Liver (tissue), 9 donors: ENCODE measurements around the gene KIF12. TPM values are rescaled to one million over a fixed set of nuclear protein-coding genes. Genes with fewer than 3 reads are reported as not detected.

Experiments
- DNase-seq: peaks from one replicate; pipeline ENCODE4 v3.0.0-alpha.2; 2017; ENCODE audit warnings: low spot score
- H3K27ac ChIP-seq, 2 donors: one replicate each; pipeline ENCODE4 v1.7.0; 2013; ENCODE audit warnings: inconsistent platforms in 2 of 2, low read length in 2 of 2, control low read depth in 1 of 2, low read depth in 1 of 2, mild to moderate bottlenecking in 1 of 2
- H3K27me3 ChIP-seq, 4 donors: one replicate each; pipeline versions ENCODE4 v1.6.1 to v1.7.0; 2013; ENCODE audit warnings: low read length in 3 of 4, inconsistent platforms in 1 of 4, mild to moderate bottlenecking in 1 of 4, moderate library complexity in 1 of 4; ENCODE audit not compliant: control insufficient read depth in 4 of 4, insufficient read depth in 4 of 4
- H3K36me3 ChIP-seq, 4 donors: one replicate each; pipeline versions ENCODE4 v1.6.1 to v1.7.0; 2013; ENCODE audit warnings: low read length in 3 of 4, mild to moderate bottlenecking in 3 of 4, low read depth in 1 of 4, moderate library complexity in 1 of 4; ENCODE audit not compliant: control insufficient read depth in 4 of 4, insufficient read depth in 3 of 4
- H3K4me1 ChIP-seq, 4 donors: one replicate each; pipeline versions ENCODE4 v1.6.1 to v1.7.0; 2013; ENCODE audit warnings: low read length in 3 of 4, mild to moderate bottlenecking in 3 of 4, moderate library complexity in 1 of 4; ENCODE audit not compliant: control insufficient read depth in 4 of 4, insufficient read depth in 4 of 4
- H3K4me3 ChIP-seq, 3 donors: one replicate each; pipeline versions ENCODE4 v1.6.1 to v1.7.0; 2013; ENCODE audit warnings: low read length in 3 of 3, control low read depth in 1 of 3, low read depth in 1 of 3, mild to moderate bottlenecking in 1 of 3
- H3K9ac ChIP-seq, 2 donors: one replicate each; pipeline ENCODE4 v1.7.0; 2013; ENCODE audit warnings: low read length in 2 of 2, mild to moderate bottlenecking in 2 of 2, moderate library complexity in 2 of 2, control low read depth in 1 of 2, low read depth in 1 of 2
- H3K9me3 ChIP-seq, 4 donors: one replicate each; pipeline versions ENCODE4 v1.6.1 to v1.7.0; 2013; ENCODE audit warnings: low read length in 3 of 4; ENCODE audit not compliant: control insufficient read depth in 4 of 4
- EGR1 ChIP-seq, 2 donors: IDR thresholded peaks; 2 replicates each; pipeline ENCODE4 v1.6.1; 2016 to 2018; ENCODE audit warnings: antibody characterized with exemption in 2 of 2, low read depth in 2 of 2
- FOXA1 ChIP-seq: IDR thresholded peaks from 2 replicates; pipeline ENCODE4 v1.6.1; 2016; ENCODE audit warnings: antibody characterized with exemption
- FOXA2 ChIP-seq: IDR thresholded peaks from 2 replicates; pipeline ENCODE4 v1.6.1; 2016; ENCODE audit warnings: antibody characterized with exemption
- GABPA ChIP-seq, 2 donors: IDR thresholded peaks in 1 of 2; conservative IDR thresholded peaks in 1 of 2; 2 replicates each; pipeline ENCODE4 v1.6.1; 2016; ENCODE audit warnings: antibody characterized with exemption in 2 of 2, mild to moderate bottlenecking in 1 of 2, moderate library complexity in 1 of 2
- HNF4A ChIP-seq, 2 donors: conservative IDR thresholded peaks; 2 replicates each; pipeline ENCODE4 v1.6.1; 2016; ENCODE audit warnings: antibody characterized with exemption in 2 of 2, mild to moderate bottlenecking in 2 of 2
- HNF4G ChIP-seq: IDR thresholded peaks from 2 replicates; pipeline ENCODE4 v1.6.1; 2016; ENCODE audit warnings: antibody characterized with exemption
- JUND ChIP-seq, 2 donors: IDR thresholded peaks; 2 replicates each; pipeline ENCODE4 v1.6.1; 2016; ENCODE audit warnings: antibody characterized with exemption in 2 of 2
- NR2F2 ChIP-seq: IDR thresholded peaks from 2 replicates; pipeline ENCODE4 v1.6.1; 2016; ENCODE audit warnings: antibody characterized with exemption
- RAD21 ChIP-seq, 2 donors: IDR thresholded peaks; 2 replicates each; pipeline ENCODE4 v1.6.1; 2016; ENCODE audit warnings: antibody characterized with exemption in 2 of 2, mild to moderate bottlenecking in 2 of 2
- RXRA ChIP-seq, 2 donors: IDR thresholded peaks; 2 replicates each; pipeline ENCODE4 v1.6.1; 2017 to 2018; ENCODE audit warnings: antibody characterized with exemption in 2 of 2, mild to moderate bottlenecking in 1 of 2
- SP1 ChIP-seq: IDR thresholded peaks from 2 replicates; pipeline ENCODE4 v1.6.1; 2018; ENCODE audit warnings: antibody characterized with exemption, mild to moderate bottlenecking
- TAF1 ChIP-seq: conservative IDR thresholded peaks from 2 replicates; pipeline ENCODE4 v1.6.1; 2016; ENCODE audit warnings: antibody characterized with exemption, mild to moderate bottlenecking
- YY1 ChIP-seq: IDR thresholded peaks from 2 replicates; pipeline ENCODE4 v1.6.1; 2016; ENCODE audit warnings: antibody characterized with exemption, mild to moderate bottlenecking
- WGBS: extraction: QIAGEN DNeasy Blood & Tissue Kit; methylation state at CpG from one replicate; pipeline ENCODE4 v1.1.7; 2013; 5-methylcytosine and 5-hydroxymethylcytosine counted together
- polyA plus RNA-seq, 2 donors: library from polyadenylated mRNA; stranded (reverse) in 1 of 2; unstranded in 1 of 2; fragments of 200-250 nt in 1 of 2; fragments of >200 nt in 1 of 2; fragmentation: Nextera tagmentation in 1 of 2; extraction: Ambion mirVana in 1 of 2; gene quantifications; one replicate each; pipeline versions ENCODE4 v1.2.1 to v1.2.3, GENCODE V29; 2013 to 2015
- total RNA-seq, 2 donors: library from RNA; depleted of rRNA; stranded (reverse); fragments of >200 nt; gene quantifications; one replicate each; pipeline ENCODE4 v1.2.3, GENCODE V29; 2014
- TF ChIP-seq, protein P1 (sequence below): IDR thresholded peaks from 2 replicates; pipeline ENCODE4 v1.6.1; 2016; ENCODE audit warnings: antibody characterized with exemption
- TF ChIP-seq, protein P2 (sequence below): IDR thresholded peaks from 2 replicates; pipeline ENCODE4 v1.6.1; 2016; ENCODE audit warnings: antibody characterized with exemption
- TF ChIP-seq, protein P3 (sequence below): IDR thresholded peaks from 2 replicates; pipeline ENCODE4 v1.6.1; 2016; ENCODE audit warnings: antibody characterized with exemption
- TF ChIP-seq, protein P4 (sequence below): fragments of 150-350 bp; IDR thresholded peaks from 2 replicates; pipeline ENCODE4 v1.5.1; 2017; ENCODE audit warnings: improper control_type of control experiment, low read depth, low read length; ENCODE audit not compliant: missing input control
- TF ChIP-seq, protein P5 (sequence below): IDR thresholded peaks from 2 replicates; pipeline ENCODE4 v1.6.1; 2016; ENCODE audit warnings: antibody characterized with exemption, mild to moderate bottlenecking
- donor health status: healthy.
- donor health status: healthy.
- donor health status: healthy.
- donor health status: healthy.
- donor health status: healthy.

The KIF12 gene
- total and polyA plus RNA-seq, 4 donors: 2.9 to 11.8 (median 7.7) TPM

DNA sequence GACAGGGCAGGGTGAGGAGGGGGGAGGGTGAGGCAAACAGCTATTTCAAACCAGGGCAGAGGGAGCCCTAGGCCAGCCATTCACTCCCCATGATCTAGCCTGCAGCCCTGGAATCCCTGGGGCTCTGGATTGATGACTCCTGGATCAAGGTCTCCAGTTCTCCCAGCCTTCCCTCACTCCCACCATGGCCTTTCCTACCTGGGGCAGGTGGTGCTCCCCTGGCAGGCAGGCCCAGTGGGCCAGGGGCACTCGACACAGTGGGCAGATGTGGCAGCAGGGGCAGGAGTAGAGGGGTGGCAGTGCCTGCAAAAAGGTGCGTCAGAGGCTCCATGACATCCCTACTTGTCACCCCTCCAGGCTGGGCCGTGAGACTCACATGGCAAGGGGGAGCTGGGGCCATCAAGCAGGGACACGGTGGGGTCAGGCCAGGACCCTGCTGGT, 6.0 kb downstream of the KIF12 start:
- Histone ChIP-seq H3K27ac (no peak overlapping the region), H3K4me1 (peaks cover 3 to 8% (median 6%) of the 10 kb centered on the region in 4 donors), H3K9ac (no peak overlapping the region), H3K9me3 (no peaks in the 10 kb centered on the region), H3K4me3 (no peak overlapping the region), H3K36me3 (peaks cover 0 to 10% (median 4%) of the 10 kb centered on the region in 4 donors), H3K27me3 (peaks cover 0 to 2% (median 0%) of the 10 kb centered on the region in 4 donors)
- WGBS: 96% methylated on average over 4 of the region's 4 CpGs
- TF ChIP-seq, protein P1, sequence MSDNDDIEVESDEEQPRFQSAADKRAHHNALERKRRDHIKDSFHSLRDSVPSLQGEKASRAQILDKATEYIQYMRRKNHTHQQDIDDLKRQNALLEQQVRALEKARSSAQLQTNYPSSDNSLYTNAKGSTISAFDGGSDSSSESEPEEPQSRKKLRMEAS: no peak
- no peak for DNase-seq

DNA sequence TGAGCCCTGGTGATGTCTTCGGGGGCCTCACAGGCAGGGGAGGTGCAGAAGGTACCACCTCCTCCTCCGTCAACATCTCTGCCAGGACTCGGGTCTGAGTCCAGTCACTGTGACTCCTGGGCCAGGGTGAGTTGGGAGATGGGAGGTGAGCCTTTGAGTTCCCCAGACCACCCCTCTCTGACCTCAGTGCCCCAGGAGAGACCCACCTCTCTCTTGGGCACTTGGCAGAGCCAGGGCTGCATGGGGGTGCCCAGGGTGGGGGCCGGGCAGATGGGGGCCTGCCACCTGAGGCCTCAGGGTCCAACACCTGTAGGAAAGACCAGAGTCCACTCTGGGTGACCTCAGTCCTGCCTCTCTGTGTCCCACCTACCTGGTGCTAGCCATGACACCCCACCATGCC, 6.8 kb downstream of the KIF12 start:
- H3K4me3 ChIP-seq: no peak overlapping the region
- H3K36me3 ChIP-seq: peaks cover 0 to 10% (median 4%) of the 10 kb centered on the region in 4 donors
- H3K27ac ChIP-seq: no peak overlapping the region
- H3K9ac ChIP-seq: no peak overlapping the region
- 97% methylated on average over 4 of the region's 4 CpGs for WGBS
- peak; percentile 17 for DNase-seq
- H3K27me3 ChIP-seq: peaks cover 0 to under 1% (median 0%) of the 10 kb centered on the region in 4 donors
- TF ChIP-seq HNF4A (conservative IDR thresholded peaks at IDR 0.05) (no peak), JUND (IDR thresholded peaks at IDR 0.05) (no peak)
- H3K9me3 ChIP-seq: no peaks in the 10 kb centered on the region
- peaks cover 0 to 1% (median 0%) of the 10 kb centered on the region in 4 donors for H3K4me1 ChIP-seq

DNA sequence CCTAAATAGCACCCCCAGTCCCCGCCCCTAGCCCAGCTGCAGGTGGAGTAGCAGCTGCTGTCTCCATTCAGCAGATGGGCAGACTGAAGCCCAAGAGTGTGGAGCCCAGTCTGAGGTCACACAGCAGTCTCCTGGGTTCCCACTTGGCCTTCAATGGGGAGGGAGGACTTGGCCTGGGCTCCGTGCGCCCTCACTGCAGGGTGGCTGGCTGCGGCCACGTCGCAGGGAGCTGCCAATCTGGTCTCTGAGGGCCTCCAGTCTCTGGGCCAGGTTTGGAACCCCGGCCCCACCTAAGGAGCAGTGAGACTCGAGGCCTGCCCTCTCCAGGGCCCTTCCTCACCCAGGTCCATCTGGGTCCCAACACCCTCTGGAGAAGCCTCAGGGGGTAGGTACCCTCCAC, 7.4 kb downstream of the KIF12 start:
- no peak for TF ChIP-seq RXRA (IDR thresholded peaks at IDR 0.05)
- no peak for TF ChIP-seq HNF4G
- TF ChIP-seq GABPA (IDR thresholded peaks at IDR 0.05 in 1 of 2, conservative IDR thresholded peaks at IDR 0.05 in 1 of 2): no peak
- TF ChIP-seq TAF1: no peak
- TF ChIP-seq SP1: no peak
- no peak for TF ChIP-seq HNF4A (conservative IDR thresholded peaks at IDR 0.05)
- TF ChIP-seq YY1: no peak
- TF ChIP-seq RAD21 (IDR thresholded peaks at IDR 0.05): no peak
- no peak for TF ChIP-seq EGR1 (IDR thresholded peaks at IDR 0.05; ENCODE audit: low read depth in 2 of 2)
- no peak for TF ChIP-seq NR2F2
- no peak for TF ChIP-seq FOXA1
- TF ChIP-seq, protein P2, sequence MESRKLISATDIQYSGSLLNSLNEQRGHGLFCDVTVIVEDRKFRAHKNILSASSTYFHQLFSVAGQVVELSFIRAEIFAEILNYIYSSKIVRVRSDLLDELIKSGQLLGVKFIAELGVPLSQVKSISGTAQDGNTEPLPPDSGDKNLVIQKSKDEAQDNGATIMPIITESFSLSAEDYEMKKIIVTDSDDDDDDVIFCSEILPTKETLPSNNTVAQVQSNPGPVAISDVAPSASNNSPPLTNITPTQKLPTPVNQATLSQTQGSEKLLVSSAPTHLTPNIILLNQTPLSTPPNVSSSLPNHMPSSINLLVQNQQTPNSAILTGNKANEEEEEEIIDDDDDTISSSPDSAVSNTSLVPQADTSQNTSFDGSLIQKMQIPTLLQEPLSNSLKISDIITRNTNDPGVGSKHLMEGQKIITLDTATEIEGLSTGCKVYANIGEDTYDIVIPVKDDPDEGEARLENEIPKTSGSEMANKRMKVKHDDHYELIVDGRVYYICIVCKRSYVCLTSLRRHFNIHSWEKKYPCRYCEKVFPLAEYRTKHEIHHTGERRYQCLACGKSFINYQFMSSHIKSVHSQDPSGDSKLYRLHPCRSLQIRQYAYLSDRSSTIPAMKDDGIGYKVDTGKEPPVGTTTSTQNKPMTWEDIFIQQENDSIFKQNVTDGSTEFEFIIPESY: no peak
- TF ChIP-seq, protein P3, sequence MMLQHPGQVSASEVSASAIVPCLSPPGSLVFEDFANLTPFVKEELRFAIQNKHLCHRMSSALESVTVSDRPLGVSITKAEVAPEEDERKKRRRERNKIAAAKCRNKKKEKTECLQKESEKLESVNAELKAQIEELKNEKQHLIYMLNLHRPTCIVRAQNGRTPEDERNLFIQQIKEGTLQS: no peak
- TF ChIP-seq, protein P1: no peak
- TF ChIP-seq, protein P4, sequence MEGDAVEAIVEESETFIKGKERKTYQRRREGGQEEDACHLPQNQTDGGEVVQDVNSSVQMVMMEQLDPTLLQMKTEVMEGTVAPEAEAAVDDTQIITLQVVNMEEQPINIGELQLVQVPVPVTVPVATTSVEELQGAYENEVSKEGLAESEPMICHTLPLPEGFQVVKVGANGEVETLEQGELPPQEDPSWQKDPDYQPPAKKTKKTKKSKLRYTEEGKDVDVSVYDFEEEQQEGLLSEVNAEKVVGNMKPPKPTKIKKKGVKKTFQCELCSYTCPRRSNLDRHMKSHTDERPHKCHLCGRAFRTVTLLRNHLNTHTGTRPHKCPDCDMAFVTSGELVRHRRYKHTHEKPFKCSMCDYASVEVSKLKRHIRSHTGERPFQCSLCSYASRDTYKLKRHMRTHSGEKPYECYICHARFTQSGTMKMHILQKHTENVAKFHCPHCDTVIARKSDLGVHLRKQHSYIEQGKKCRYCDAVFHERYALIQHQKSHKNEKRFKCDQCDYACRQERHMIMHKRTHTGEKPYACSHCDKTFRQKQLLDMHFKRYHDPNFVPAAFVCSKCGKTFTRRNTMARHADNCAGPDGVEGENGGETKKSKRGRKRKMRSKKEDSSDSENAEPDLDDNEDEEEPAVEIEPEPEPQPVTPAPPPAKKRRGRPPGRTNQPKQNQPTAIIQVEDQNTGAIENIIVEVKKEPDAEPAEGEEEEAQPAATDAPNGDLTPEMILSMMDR: no peak
- TF ChIP-seq, protein P5, sequence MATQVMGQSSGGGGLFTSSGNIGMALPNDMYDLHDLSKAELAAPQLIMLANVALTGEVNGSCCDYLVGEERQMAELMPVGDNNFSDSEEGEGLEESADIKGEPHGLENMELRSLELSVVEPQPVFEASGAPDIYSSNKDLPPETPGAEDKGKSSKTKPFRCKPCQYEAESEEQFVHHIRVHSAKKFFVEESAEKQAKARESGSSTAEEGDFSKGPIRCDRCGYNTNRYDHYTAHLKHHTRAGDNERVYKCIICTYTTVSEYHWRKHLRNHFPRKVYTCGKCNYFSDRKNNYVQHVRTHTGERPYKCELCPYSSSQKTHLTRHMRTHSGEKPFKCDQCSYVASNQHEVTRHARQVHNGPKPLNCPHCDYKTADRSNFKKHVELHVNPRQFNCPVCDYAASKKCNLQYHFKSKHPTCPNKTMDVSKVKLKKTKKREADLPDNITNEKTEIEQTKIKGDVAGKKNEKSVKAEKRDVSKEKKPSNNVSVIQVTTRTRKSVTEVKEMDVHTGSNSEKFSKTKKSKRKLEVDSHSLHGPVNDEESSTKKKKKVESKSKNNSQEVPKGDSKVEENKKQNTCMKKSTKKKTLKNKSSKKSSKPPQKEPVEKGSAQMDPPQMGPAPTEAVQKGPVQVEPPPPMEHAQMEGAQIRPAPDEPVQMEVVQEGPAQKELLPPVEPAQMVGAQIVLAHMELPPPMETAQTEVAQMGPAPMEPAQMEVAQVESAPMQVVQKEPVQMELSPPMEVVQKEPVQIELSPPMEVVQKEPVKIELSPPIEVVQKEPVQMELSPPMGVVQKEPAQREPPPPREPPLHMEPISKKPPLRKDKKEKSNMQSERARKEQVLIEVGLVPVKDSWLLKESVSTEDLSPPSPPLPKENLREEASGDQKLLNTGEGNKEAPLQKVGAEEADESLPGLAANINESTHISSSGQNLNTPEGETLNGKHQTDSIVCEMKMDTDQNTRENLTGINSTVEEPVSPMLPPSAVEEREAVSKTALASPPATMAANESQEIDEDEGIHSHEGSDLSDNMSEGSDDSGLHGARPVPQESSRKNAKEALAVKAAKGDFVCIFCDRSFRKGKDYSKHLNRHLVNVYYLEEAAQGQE: no peak
- TF ChIP-seq FOXA2: no peak
- DNase-seq: peak; percentile 29
- Histone ChIP-seq H3K9me3 (no peaks in the 10 kb centered on the region), H3K4me3 (no peak overlapping the region), H3K4me1 (no peaks in the 10 kb centered on the region), H3K36me3 (peaks cover 0 to 10% (median 4%) of the 10 kb centered on the region in 4 donors), H3K9ac (no peak overlapping the region), H3K27ac (no peak overlapping the region), H3K27me3 (no peaks in the 10 kb centered on the region)
- WGBS: 95% methylated on average over 8 of the region's 8 CpGs
